HG03108 (cell line): Measurements from ENCODE around the gene NUP85.
A peak's percentile ranks its signal among the peaks of the same experiment; 100 is the strongest.
"Not testable (repeated sequence)": the region's sequence is repeated elsewhere in the genome, so short reads cannot be mapped to it uniquely, and the experiment has no call there.

Experiments used
- ATAC-seq: cut with Tn5 transposase; IDR thresholded peaks from one replicate; pipeline ENCODE4 v1.9.1; 2021; ENCODE audit warnings: moderate library complexity; ENCODE audit not compliant: unreplicated experiment

NUP85 gene, protein sequence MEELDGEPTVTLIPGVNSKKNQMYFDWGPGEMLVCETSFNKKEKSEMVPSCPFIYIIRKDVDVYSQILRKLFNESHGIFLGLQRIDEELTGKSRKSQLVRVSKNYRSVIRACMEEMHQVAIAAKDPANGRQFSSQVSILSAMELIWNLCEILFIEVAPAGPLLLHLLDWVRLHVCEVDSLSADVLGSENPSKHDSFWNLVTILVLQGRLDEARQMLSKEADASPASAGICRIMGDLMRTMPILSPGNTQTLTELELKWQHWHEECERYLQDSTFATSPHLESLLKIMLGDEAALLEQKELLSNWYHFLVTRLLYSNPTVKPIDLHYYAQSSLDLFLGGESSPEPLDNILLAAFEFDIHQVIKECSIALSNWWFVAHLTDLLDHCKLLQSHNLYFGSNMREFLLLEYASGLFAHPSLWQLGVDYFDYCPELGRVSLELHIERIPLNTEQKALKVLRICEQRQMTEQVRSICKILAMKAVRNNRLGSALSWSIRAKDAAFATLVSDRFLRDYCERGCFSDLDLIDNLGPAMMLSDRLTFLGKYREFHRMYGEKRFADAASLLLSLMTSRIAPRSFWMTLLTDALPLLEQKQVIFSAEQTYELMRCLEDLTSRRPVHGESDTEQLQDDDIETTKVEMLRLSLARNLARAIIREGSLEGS

DNA sequence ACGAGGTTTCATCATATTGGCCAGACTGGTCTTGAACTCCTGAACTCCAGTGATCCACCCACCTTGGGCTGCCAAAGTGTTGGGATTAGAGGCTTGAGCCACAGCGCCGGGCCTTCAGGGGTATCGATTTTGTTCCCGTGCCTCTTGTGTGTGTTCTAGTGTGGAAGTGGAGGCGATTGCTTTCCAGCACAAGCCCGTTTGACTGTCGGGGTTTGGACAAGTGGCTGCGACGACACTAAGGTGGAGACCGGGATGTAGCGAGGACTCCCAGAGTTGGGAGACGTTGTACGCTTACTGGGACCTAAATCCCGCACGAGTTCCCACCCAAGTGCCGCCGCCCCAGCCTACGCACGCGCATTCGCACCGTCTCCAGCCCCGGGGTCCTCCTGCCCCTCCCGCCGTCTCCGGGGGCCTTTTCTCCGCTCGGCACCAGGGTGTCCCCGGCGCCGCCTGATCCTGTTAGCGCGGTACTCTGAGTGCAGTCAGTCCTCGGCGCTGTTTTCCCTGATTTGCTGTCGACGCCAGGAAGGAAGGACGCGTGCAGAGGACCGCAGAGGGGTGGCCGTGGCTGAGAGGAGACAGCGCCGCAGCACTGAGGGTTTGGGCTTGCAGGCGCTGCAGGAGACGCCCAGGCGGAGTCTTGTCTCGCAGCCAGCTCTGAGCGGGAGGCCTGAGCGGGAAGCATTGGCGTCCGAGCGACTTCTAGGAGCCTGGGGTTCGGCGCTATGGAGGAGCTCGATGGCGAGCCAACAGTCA lies at the start of gene NUP85:
Gene NUP85 (plus strand): TSS at position 643 of the 756 bp plus-strand sequence. CDS start 83 bp downstream, at position 726.
- ATAC-seq: peak; percentile 71

DNA sequence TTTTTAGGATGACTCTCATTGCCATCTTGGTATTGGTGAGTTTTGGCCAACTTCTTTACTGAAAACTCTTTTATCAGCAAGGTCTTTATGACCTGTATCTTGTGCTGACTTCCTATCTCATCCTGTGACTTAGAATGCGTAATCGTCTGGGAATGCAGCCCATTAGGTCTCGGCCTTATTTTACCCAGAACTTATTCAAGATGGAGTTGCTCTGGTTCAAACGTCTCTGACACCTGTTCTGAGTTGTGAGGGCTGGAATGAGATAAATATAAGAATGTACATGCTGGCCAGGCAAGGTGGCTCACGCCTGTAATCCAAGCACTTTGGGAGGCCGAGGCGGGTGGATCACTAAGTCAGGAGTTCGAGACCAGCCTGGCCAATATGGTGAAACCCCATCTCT lies 47.0 kb upstream of the NUP85 start:
- ATAC-seq: not testable (repeated sequence)

DNA sequence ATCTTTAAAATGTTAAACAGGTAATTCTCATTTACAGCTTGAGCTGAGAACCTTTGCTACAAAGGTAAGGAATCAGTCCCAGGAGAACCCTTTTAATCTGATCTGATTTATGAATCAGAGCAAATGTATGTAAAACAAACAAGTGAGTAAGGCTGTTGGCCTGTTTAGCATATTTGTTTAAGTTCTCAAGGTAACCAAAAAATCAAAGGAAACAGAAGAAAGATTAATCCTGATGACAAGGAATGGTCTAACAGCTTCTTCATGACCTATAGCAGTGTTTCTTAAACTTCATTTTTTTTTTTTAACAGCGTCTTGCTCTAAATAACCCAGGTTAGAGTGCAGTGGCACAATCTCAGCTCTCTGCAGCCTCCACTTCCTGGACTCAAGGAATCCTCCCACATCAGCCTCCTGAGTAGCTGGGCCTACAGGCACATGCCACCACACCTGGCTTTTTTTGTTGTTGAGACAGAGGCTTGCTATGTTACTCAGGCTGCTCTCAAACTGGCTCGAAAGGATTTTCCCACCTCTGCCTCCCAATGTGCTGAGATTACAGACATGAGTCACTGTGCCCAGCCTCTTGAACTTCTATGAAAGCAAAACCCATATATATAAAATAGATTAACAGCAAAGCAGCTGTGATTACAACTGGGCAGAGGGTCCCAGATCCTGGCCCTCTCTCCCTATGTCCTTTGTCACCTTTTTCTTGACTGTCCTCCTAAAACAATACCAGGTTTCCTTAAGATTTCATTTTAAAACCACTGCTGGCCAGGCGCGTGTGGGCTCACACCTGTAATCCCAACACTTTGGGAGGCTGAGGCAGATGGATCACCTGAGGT lies 46.1 kb upstream of the NUP85 start:
- no peak for ATAC-seq

DNA sequence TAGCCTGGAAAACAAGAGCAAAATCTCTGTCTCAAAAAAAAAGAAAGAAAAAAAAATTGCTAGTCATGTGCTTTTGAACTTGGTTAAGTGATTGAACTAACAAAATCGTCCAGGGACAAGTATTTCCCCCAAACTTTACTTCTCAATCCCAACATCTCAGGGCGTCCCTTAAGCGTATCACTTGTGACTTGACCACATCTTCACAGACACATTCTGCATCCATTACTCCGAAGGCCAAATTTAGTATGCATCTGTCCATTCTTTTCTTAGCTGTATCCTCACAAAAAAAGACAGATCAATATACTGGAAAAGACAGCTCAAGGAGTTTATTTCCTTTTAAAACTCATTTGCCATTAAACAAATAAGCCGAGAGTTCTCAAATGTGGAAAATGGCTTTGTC lies 45.3 kb upstream of the NUP85 start:
- no peak for ATAC-seq

DNA sequence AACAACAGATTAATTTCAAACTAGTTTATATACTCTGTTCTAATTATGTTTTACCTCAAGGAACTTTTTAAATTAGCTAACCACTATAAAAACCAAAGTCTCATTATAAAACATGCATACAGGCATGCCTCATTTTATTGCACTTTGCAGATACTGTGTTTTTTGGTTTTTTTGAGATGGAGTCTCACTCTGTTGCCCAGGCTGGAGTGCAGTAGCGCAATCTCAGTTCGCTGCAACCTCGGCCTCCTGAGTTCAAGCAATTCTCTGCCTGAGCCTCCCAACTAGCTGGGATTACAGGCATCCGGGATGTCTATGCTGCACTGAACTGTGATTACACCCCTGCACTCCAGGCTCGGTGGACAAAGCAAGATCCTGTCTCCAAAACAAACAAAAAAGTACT lies 42.4 kb upstream of the NUP85 start:
- ATAC-seq: no peak

DNA sequence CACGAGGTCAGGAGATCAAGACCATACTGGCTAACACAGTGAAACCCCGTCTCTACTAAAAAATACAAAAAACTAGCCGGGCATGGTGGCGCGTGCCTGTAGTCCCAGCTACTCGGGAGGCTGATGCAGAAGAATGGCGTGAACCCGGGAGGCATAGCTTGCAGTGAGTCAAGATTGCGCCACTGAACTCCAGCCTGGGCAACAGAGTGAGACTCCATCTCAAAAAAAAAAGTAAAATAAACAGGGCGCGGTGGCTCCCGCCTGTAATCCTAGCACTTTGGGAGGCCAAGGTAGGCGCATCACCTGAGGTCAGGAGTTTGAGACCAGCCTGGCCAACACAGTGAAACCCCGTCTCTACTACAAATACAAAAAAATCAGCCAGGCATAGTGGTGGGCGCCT lies 40.9 kb upstream of the NUP85 start:
- ATAC-seq: not testable (repeated sequence)

DNA sequence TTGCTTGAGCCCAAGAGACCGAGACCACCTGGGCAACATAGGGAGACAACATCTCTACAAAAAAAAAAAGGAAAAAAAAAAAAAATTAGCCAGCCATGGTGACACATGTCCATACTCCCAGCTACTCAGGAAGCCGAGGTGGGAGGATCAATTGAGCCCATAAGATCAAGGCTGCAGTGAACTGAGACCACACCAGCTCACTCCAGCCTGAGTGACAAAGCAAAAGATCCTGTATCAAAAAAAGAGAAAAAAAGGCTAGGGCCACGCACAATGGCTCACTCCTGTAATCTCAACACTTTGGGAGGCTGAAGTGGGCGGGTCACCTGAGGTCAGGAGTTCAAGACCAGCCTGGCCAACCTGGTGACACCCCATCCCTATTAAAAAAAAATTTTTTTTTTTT lies 36.5 kb upstream of the NUP85 start:
- no peak for ATAC-seq

DNA sequence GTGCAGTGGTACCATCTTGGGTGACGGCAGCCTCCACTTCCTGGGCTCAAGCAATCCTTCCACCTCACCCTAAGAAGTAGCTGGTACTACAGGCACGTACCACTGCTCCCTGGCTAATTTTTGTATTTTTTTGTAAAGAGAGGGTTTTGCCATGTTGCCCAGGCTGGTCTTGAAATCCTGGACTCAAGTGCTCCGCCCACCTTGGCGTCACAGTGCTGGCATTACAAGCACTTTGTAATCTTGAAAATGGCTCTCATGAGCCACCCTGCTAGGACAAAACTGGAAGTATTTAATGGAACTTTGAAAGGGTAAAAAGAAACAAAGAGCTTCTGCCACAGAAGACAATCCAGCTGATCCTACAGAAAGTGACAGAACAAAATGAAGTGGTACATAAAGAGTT lies 32.0 kb upstream of the NUP85 start:
- ATAC-seq: no peak

DNA sequence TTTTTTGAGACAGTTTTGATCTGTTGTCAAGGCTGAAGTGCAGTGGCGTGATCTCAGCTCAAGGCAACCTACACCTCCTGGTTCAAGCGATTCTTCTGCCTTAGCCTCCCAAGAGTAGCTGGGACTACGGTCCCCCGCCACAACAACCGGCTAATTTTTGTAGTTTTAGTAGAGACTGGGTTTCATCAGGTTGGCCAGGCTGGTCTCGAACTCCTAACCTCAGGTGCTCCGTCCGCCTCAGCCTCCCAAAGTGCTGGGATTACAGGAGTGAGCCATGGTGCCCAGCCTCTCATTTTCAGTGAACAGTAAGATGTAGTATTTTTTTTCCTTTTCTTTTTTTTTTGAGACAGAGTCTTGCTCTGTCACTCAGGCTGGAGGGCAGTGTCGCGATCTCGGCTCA lies 30.5 kb upstream of the NUP85 start:
- no peak for ATAC-seq

DNA sequence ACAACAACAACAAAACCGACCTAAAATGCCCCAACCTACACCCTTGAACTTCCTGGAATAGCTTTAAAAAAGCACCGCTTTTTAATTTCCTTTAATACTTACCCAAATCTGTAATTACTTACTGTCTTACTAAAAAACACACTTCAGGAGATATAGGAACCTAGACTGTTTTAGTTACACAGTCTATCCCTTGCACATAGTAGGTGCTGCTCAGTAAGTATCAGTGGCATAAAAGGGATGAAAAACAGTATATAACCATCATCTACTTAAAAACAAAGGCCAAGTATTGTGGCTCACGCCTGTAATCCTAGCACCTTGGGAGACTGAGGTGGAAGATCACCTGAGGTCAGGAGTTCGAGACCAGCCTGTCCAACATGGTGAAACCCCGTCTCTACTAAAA lies 28.9 kb upstream of the NUP85 start:
- ATAC-seq: no peak

DNA sequence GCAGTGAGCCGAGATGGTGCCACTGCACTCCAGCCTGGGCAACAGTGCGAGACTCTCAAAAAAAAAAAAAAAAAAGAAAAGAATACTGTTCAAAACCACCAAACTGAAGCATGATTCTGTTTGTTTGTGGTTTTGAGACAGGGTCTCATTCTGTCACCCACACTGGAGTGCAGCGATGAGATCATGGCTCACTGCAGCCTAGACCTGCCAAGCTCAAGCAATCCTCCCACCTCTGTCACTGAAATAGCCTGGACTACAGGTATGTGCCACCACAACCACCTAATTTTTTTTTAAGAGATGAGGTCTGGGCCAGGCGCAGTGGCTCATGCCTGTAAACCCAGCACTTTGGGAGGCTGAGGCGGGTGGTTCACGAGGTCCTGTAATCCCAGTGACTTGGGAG lies 27.0 kb upstream of the NUP85 start:
- no peak for ATAC-seq

DNA sequence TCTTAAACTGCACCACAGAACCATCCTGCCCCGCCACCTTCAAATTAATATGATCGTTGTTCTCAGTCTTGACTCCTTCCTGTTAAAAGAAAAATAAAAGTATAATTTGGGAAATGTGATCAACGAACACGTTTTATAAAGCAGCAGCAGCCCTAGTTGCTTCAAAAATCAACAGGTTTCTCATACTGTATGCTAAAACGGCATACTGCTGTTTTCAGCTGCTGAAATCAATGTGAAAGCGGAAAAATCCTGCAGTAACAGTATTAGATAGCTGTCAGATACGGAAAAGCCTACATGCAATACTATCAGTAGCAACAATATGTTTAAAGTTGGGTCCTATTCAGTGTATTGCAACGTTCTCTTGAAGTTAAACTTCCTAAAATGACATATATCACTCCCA lies 24.4 kb upstream of the NUP85 start:
- ATAC-seq: no peak

DNA sequence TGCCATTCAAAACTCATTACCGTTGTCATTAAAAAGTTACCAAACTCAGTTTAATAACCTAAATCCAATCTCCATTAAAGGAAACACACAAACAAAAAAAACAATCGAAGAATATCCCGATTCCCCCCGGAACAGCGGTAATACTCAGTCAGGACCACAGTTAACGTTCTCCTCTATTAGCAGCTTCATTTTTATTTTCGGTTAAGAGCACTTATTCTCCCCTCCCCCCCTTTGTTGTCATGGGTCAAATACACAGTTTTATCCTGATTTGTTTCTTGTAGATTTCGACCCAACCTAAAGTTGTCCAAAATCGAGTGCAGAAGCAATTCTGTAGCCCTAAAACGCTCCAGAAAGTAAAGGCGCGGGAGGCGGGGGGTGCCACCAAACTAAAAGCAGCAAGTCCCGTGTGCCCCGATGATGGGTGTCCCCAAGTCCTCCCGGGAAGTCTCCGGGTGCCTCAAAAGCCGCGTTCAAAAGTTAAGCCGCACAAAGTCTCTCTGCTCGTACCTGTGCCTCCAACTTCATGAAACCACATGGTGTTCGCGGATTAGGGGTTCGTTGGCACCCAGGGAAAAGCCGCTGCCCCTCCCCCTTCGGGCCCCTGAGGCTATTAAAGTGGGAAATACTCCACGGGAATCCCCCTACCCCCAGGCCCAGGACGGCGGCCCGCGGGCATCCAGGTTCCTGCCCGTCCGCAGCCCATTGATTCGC lies 23.7 kb upstream of the NUP85 start:
- peak; percentile 10 for ATAC-seq

DNA sequence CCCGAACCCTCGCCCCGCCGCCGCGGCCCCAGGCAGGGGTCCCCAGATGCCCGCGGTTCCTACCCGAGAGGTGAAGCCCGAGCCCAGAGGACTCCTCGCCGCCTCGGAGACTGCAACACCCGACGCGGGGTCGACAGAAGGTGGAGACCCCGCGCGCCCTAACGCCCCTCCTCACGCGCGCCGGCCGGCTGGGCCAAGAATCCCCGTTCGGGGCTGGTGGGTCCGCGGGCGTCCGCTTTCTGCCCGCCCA lies 23.2 kb upstream of the NUP85 start:
- ATAC-seq: no peak

DNA sequence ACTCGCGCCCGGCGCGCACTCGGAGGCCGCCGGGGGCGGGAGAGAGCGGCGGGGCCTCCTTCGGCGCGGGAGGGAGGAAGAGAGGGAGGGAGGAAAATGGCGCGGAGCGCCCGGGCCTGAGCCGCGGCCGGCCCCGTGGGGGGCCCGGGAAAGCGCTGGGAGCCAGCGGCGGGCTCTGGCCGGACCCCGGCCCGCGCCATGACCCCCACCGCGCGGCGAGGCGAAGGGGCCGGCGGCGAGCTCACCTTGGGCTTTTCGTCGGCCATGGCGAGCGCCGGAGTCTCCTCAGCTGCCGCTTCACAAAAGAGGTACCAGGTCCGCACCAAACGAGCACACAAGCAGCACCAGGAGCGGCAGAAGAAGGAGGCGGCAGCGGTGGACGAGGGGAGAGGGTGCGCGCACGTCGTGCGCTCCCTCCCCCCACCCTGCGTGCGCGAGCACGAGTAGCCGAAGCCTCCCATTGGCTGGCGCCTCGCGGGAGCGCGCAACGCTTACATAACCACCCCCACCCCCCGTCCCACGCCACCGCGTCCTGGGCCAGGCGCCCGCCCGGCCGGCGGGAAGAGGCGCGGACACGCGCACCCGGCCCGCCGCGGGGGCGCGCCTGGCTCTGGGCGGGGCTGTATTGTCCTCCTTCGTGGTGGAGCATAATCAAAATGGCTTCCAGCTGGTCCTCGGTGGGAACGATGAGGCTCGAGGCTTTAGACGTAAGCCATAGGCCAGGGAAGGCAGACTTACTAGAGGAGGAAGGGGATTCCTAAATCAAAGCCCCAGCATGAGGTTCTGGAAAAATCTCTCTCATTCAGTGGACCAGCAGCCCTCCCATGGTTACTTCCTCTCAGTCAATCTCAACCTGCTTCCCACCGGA lies 22.7 kb upstream of the NUP85 start, which contains the start of gene SUMO2:
Gene SUMO2 (minus strand): TSS at position 391 of the 868 bp plus-strand sequence. CDS start 125 bp downstream, at position 266.
- peak; percentile 82 for ATAC-seq

DNA sequence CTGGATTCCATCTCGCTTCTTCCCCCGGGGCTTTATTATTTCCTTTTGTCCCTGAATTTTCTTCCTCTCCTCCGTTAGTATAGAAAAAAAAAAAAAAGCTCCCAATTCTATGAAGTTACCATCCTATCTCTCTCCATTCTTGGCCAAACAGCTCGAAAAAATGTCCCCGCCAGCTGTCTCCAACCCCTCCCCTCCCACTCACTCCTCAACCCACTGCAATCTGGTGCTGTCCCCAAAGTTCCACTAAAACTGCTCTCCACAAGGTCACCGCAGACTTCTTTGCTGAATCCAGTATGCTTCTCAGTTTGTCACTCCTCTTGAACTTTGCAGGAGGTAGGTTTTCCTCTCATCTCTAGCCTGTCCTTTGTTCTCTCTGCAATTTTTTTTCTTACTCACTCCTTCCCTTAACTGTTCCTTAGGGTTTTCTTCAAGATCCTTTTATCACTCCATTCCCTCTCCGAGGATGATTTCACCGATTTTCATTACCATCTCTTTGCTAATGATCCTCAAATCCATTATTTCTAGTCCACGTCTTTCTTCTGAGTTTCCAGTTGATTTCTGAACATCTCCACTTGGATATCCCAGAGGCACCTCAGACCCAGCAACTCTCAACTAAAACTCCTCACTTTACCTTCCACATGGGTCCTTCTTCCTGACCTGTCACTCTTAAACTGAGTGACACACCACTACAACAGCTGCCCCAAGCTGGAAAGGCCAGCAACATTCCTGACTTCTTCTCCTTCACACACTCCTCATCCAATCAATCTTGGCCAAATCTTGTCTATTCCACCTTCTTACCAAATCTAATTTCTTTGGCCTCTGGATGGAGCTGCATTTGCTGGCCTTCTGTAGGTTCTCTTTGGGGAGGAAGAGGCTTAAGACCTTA lies 21.2 kb upstream of the NUP85 start:
- ATAC-seq: no peak

DNA sequence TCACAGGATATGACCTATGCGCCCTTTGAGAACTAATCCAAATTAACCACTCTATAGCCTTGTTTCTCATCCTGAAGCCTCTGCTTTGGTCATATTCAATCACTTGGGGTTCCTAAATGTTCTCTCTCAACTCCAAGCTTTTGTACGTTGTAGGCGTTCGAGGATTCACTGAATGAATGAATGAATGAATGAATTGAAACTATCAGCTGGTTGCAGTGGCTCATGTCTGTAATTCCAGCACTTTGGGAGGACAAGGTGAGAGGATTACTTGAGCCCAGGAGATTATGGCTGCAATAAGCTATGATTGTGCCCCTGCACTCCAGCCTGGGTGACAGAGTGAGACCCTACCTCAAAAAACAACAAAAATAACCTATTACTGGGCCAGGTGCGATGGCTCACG lies 16.9 kb upstream of the NUP85 start:
- ATAC-seq: no peak

DNA sequence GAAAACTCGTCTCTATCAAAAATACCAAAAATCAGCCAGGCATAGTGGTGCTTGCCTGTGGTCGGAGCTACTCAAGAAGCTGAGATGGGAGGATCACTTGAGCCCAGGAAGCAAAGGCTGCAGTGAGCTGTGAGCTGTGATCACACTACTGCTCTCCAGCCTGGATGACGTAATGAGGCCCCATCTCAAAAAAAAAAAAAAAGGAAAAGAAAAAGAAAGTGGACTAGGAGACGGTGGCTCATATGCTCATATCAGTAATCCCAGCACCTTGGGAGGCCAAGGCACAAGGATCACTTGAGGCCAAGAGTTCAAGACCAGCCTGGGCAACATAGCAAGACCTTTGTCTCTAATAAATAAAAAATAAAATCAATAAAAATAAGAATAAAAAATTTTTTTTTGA lies 13.9 kb upstream of the NUP85 start:
- ATAC-seq: no peak

DNA sequence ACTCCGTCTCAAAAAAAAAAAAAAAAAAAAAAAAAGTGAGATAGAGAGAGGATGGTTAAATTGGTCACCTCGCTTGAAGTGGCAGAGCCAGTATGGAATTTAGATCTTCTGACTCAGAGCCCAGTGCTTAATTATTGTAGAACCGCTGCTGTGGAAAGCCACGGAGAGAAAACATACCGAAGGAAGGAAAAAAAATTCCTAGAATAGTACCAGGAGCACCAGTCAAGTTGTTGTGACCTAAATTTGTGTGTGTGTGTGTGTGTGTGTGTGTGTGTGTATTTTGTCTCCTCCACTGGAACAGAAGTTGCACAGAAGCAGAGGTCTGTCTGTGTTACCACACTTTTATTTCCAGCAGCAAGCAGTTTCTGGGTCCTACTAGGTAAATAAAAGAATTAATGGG lies 10.6 kb upstream of the NUP85 start:
- ATAC-seq: no peak
